GM21786 (cell line): Measurements from ENCODE around the gene ARHGAP23.
"Not testable (repeated sequence)": the region's sequence is repeated elsewhere in the genome, so short reads cannot be mapped to it uniquely, and the experiment has no call there.

Source experiments
- ATAC-seq: cut with Tn5 transposase; IDR thresholded peaks from one replicate; pipeline ENCODE4 v1.9.1; 2021; ENCODE audit not compliant: unreplicated experiment

The ARHGAP23 gene

DNA sequence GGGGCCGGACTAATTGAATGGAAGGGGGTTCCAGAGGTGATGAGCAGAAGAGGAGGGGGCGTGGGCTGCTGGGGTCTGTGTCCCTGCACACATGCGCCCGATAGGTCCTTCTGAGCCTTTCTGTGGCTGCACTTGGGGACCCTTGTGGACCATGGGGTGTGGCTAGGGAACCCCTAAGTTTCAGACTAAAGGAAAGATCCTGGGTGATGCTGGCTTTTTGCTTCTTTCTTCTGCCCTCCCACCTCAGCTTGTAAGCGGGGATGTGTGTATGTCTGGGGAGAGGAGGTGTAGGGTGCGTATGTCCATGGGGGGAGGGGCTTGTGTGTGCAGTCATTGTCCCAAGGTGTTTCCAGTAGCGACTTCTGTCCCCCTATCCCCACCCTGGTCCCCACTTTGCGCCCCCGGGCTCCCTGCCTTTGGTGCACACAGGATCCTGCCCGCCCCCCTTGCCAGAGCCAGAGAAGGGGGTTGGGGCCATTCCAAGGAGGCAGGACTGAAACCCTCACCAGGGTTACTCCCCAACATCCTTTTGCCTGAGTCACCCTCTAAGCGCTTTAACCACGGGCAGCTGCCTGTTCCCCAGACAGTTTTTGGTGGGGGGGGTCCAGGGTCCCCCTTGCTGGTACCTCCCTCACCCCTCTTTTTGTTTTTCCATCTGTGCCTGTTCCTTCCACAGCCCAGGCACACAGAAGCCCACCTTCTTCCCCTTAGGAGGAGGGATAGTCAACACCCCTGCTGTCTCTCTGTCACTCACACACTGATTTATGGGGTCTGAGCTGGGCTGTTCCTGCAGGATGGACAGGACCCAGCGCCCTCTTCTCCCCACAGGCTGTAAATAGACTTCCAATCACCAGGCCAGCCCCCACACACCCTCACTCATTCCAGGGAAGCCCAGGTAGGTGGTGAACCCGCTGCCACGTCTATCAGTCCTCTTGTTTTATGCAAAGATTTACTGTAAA lies 83.2 kb downstream of the ARHGAP23 start:
- ATAC-seq, result no peak

DNA sequence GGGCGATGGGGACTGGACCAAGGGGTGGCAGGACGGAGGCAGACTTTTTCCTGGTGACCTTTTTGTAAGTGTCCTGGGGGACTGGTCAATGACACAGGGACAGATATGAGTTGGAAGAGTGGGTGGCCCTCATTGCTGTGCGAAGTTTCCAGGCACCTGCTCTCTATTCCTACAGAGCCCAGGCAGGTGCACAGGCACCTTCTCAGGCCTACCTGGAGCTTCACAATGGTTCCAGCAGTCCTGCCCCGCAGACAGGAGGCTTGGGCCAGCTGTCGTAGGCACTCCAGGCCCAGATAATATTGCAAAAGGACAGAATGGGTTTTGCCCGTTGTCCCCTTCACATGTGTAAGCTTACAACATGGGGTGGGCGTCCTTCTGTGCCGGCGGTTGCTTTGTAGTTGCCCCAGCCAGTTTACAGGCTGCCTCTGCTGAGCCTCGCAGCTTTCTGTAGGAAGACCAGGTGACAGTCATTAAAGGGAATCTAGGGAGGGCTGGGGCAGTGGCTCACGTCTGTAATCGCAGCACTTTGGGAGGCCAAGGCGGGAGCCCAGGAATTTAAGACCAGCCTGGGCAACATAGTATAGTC lies 84.3 kb downstream of the ARHGAP23 start:
- no peak for ATAC-seq

DNA sequence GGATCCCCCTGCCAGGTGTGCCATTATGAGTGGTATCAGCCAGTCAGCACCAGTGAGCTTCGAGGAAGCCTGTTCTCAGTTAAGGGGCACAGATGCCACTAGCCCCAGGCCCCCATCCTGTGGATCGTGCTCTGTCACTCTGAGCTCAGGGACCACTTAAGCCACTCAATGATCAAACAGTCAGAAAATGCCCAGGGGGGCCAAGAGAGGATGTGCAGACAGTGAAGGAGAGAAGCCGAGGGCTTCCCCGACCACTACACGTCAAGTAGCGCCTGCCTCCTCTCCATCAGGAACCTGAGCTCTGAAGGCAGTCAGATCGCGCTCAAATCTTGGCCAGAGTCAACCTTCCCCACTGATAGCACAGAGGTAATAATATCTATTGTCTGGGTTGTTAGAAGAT lies 98.3 kb downstream of the ARHGAP23 start:
- not testable (repeated sequence) for ATAC-seq

DNA sequence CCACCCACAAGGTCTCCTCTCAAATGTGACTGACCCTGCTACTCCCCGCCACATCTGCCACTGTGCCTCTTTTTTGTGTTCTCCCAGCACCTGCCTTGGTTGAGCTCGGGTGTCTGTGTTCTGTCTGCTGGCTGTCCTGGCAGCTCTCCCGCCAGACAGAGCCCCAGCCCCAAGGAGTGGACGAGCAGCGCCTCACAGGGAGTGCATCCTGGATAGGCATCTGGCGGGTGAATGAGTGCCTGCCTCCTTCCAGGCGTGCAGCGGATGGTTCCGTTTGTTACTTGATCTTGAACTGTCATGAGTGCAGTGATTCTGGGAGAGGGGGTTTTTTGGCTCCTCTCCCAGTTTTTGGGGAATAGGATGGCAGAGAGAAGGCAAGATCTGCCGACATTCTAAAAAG lies 99.9 kb downstream of the ARHGAP23 start:
- ATAC-seq, result not testable (repeated sequence)

GRCh38 chr17:38530856-38531255 lies 102.6 kb downstream of the ARHGAP23 start:
- ATAC-seq, result not testable (repeated sequence)

DNA sequence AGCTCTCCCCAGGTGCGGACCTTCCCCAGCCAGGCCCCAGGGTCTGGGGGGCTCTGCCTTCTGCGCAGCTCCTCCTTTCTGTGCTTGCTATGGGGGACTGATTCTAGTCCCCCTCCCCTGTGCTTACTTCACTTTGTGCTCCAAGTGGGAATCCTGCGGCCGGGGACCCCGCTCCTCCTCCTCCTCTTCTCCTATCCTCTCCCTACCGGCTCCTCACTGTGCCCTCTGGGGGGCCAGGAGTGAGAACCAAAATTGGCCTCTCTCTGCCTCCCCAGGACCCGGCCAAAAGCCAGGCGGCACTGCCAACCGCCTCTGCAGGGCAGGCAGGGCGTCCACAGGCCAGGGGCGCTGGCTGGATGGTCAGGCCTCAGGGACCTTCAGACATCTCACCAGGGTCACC lies 103.5 kb downstream of the ARHGAP23 start:
- not testable (repeated sequence) for ATAC-seq

DNA sequence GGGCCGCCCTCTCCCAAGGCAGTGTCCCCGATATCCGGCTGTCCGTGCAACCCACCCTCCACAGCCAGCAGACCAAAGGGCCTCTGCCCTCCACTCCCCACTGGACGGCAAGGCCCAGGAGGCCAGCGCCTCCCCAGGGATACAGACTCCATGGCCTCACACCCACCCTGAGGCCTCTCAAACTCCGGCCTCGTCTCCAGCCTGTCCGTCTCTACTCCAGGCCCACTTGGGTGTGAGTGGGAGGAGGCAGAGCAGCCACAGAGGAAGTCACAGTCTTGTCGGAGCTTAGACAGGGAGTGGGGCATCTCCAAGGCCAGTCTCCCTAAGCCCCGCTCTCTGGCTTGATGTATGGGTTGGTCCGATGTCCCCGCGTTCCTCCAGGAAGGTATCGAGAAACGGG lies 104.2 kb downstream of the ARHGAP23 start:
- ATAC-seq, result no peak

- no peak for ATAC-seq
These were observed 105.0 kb downstream of the ARHGAP23 start for GRCh38 chr17:38533241-38533640.

- no peak for ATAC-seq
These were observed 105.7 kb downstream of the ARHGAP23 start for GRCh38 chr17:38533866-38534497.

GRCh38 chr17:38534498-38534885 lies 106.2 kb downstream of the ARHGAP23 start:
- ATAC-seq, result no peak

DNA sequence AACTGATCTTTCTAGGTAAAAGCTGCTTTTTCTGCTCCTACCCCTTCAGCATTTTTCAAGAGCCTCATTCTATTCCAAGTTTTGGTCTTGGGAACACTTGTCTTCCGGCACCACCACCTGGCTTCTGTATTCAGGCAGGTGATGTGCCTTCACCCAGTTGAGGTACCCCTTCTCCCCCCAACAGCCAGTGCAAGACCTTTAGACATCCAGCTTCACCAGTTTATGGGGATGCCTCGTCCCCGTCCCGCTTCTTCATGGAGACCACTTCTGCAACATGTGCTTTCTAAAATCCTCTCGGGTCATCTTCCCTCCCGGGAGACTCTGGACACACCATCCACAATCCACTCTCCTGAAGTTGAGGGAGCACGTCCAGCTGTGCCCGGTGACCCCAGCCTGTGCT lies 107.6 kb downstream of the ARHGAP23 start:
- no peak for ATAC-seq

DNA sequence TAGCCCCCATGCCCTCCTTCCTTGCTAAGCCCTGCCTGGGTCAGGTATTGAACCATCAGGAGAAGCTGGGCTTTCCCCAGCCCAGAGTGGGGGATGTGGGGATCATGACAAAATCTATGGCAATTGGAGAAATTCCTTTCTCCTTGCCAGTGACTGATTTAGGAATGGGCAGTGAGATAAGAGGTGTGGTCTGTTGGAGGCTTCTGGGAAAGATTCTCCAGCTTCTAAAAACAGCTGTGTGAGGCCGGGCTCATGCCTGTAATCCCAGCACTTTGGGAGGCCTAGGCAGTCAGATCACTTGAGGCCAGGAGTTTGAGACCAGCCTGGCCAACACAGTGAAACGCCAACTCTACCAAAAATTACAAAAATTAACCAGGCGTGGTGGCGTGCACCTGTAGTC lies 108.4 kb downstream of the ARHGAP23 start:
- no peak for ATAC-seq

DNA sequence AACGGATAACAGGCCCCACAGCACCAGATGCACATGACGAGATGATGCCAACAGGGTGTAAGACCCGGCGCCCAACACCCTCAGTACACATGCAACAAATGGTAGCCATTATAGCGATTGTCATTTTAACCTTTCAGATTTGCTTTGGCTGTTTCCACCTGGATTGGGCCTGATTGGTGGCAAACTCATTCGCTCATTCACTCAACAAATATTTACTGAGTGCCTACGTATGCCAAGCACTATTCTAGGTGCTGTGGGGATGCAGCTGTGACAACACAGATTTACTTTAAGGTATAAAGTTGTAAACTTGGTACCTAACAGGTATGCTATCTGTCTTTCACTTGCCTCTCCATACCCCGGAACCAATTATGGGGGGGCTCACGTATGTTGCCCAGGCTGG lies 110.6 kb downstream of the ARHGAP23 start:
- ATAC-seq, result no peak

GRCh38 chr17:38539386-38539785 lies 111.1 kb downstream of the ARHGAP23 start:
- ATAC-seq, result no peak

DNA sequence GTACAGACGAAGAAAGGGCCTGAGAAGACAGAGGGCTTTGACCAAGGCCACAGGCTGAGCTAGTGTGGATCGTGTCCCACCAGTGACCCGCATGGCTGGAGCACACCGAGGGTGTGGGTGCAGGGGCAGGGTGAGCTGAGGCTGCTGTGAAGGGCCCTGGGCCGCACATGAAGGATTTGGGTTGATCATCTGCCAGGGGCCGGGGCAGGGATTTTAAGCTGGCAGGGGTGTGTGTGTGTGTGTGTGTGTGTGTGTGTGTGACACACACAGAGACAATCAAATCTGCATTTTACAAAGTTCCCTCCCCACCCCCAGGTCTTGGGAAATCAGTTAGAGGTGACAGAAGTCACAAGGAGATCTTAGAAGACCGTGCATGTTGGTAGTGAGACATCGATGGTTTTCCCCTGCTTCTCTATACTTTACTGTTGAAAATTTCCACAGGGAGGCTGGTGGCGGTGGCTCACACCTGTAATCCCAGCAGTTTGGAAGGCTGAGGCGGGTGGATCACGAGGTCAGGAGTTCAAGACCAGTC lies 112.3 kb downstream of the ARHGAP23 start:
- no peak for ATAC-seq

DNA sequence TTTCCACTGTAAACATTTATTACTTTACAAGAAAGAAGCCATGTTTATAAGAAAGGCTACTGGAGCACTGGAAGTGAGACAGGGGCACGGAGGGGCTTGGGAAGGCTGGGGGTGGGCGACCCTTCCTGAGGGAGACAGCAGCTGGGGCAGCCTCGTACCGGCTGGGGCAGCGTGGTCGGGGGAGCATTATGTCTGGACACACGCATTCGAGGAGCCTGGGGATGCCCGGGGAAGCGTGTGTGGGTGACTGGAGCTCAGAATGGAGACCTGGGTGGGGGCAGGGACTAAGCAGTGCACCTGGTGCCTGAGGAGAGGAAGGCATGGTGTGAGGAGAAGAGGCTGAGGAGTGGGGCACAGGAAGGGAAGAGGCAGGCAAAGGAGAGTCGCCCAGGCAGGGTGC lies 113.0 kb downstream of the ARHGAP23 start:
- ATAC-seq, result no peak

- ATAC-seq, result no peak
These were observed 114.0 kb downstream of the ARHGAP23 start for GRCh38 chr17:38542286-38542685.

DNA sequence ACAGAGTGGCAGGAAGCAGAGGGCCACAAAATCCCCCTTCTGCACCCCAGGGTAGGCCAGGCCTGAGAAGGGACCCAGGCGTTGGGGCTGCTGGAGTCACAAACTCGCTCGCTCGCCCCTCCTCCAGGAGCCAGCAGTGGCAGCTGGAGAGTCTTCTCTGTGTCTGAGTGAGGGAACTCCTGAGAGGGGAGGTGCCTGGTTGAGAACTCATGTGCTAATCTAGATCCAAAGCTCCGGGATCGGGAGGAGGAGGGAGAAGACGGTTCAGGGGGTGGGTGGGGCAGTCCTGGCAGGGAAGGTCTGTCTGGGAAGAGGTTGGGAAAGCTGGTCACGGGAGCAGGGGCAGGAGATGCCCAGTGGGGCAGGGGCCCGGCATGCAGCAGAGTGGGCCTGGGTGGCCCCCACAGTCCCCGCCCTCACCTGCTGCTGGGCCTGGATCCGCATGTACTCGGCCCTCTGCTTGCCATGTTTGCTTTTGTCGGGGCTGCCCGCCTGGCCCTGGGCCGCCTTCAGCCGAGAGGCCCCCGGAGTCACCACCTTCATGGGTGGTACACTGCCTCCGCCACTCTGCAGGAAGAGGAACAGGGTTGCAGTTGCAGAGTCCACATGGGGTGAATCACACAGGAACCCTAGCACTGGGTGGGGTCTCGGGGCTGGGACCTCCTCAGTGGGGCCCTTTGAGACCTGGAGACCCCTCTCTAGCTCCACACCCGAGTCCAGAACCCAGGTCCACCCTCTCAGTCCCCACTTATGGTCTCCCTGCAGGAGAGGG lies 115.3 kb downstream of the ARHGAP23 start:
- ATAC-seq, result no peak

DNA sequence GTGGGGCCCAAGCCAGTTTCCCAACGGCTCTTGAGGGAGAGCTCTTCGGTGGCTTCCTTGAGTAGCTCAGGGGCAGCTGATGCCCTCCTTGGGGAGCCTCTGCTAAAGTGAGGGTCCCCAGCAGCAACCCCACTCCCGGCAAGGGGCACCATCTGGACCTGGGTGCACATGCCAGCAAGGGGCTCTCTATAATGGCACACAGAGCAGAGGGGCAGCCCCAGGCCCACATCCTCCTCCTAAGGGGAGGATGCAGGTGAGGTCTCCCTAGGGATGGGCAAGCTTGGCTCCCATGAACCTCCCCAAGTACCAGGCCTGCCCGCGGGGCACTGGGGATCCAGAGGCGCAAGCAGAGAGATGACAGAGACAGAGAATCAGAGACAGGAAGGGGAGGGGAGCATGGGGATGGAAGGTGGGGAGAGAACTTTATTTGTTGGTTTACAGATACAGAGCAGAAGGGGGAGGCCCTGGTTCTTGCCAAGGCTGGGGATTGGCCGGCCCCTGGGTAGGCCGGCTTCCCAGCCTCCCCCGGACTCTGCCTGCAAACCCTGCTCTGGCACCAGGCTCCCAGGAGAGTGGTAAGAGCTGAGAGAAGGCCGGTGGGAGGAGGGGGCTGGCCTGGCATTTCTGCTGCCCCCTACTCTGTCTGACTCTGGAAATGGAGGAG lies 116.0 kb downstream of the ARHGAP23 start:
- ATAC-seq, result no peak

DNA sequence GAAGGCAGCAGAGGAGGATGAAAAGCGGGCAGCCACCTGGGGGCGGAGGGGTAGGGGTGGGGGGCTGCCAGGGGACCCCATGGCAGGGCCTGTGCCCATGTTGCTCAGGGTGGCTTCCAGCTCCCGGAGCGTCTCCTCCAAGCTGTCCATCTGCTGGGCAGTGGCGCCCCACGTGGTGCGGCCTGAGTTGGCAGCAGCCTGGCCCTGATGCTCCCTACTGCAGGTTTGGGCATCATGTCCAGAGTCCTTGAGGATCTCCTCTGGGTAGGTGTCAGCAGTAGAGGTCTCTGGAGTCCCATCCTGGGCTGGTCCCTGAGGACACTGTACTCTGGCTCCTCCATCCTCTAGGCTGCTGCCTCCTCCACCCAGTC lies 116.6 kb downstream of the ARHGAP23 start:
- ATAC-seq, result no peak
